A549 (cell line): ENCODE results near the gene ARF4. TPM values are rescaled to one million over a fixed set of nuclear protein-coding genes. Genes with fewer than 3 reads are reported as not detected.

Experiments
- CBX8 ChIP-seq: fragments of 200-600 bp; sonication (generic); IDR thresholded peaks from 2 replicates; pipeline ENCODE4 v1.6.1; 2016
- FOSB ChIP-seq: fragments of 250-450 bp; sonication (Bioruptor Pico); IDR thresholded peaks from 2 replicates; pipeline ENCODE4 v1.5.0; 2020; ENCODE audit warnings: mild to moderate bottlenecking, moderate library complexity
- GATA3 ChIP-seq: IDR thresholded peaks from 2 replicates; pipeline ENCODE4 v1.6.1; 2012; ENCODE audit warnings: borderline replicate concordance
- HEYL ChIP-seq: fragments of 250-450 bp; sonication (Bioruptor Pico); IDR thresholded peaks from 2 replicates; pipeline ENCODE4 v1.8.0; 2021; ENCODE audit warnings: mild to moderate bottlenecking, moderate library complexity
- HOXB5 ChIP-seq: fragments of 250-450 bp; sonication (Bioruptor Pico); IDR thresholded peaks from 2 replicates; pipeline ENCODE4 v1.5.0; 2020; ENCODE audit warnings: mild to moderate bottlenecking, moderate library complexity
- KDM5A ChIP-seq: fragments of 200-600 bp; sonication (generic); IDR thresholded peaks from 2 replicates; pipeline ENCODE4 v1.6.1; 2016; ENCODE audit warnings: antibody characterized with exemption, mild to moderate bottlenecking
- MAZ ChIP-seq: fragments of 150-350 bp; IDR thresholded peaks from 2 replicates; pipeline ENCODE4 v1.6.1; 2014; ENCODE audit warnings: antibody characterized with exemption, low read depth, low read length, borderline replicate concordance
- MYC ChIP-seq: IDR thresholded peaks from 2 replicates; pipeline ENCODE4 v1.6.1; 2012; ENCODE audit warnings: mild to moderate bottlenecking, inconsistent platforms, low read length, improper control_type of control experiment, borderline replicate concordance
- NFE2L2 ChIP-seq: fragments of 150-350 bp; conservative IDR thresholded peaks from 2 replicates; pipeline ENCODE4 v1.6.1; 2014; ENCODE audit warnings: low read length
- NPAS2 ChIP-seq: fragments of 250-450 bp; sonication (Bioruptor Pico); IDR thresholded peaks from 2 replicates; pipeline ENCODE4 v1.8.0; 2022; ENCODE audit warnings: mild to moderate bottlenecking, moderate library complexity, borderline replicate concordance
- PHF8 ChIP-seq: fragments of 200-600 bp; sonication (generic); IDR thresholded peaks from 2 replicates; pipeline ENCODE4 v1.6.1; 2016; ENCODE audit warnings: low read depth, mild to moderate bottlenecking, antibody characterized with exemption, moderate library complexity, borderline replicate concordance
- POLR2AphosphoS2 ChIP-seq: conservative IDR thresholded peaks from 2 replicates; pipeline ENCODE4 v1.6.1; 2012; ENCODE audit warnings: low read length, improper control_type of control experiment, inconsistent platforms
- RAD21 ChIP-seq, 2 experiments: fragments of >200 bp in 1 of 2; sonication (Bioruptor Twin) in 1 of 2; formaldehyde crosslinking in 1 of 2; IDR thresholded peaks in 1 of 2; conservative IDR thresholded peaks in 1 of 2; 2 replicates in 1 of 2; 3 replicates in 1 of 2; pipeline ENCODE4 v1.6.1; 2012 to 2018; ENCODE audit warnings: inconsistent platforms in 1 of 2
- RCOR1 ChIP-seq: fragments of 150-350 bp; IDR thresholded peaks from 2 replicates; pipeline ENCODE4 v1.6.1; 2014; ENCODE audit warnings: antibody characterized with exemption, low read length, low read depth
- RFX5 ChIP-seq: fragments of 450-650 bp; IDR thresholded peaks from 2 replicates; pipeline ENCODE4 v1.7.1; 2014; ENCODE audit warnings: antibody characterized with exemption, mild to moderate bottlenecking, moderate library complexity
- ZC3H11A ChIP-seq: fragments of 450-650 bp; IDR thresholded peaks from 2 replicates; pipeline ENCODE4 v1.6.1; 2014; ENCODE audit warnings: antibody characterized with exemption, mild to moderate bottlenecking
- ZNF302 ChIP-seq: fragments of 250-450 bp; sonication (Bioruptor Pico); IDR thresholded peaks from 2 replicates; pipeline ENCODE4 v1.9.0; 2021; ENCODE audit warnings: inconsistent platforms, mild to moderate bottlenecking, moderate library complexity
- ZSCAN20 ChIP-seq: fragments of 250-450 bp; sonication (Bioruptor Pico); IDR thresholded peaks from 2 replicates; pipeline ENCODE4 v1.8.0; 2022; ENCODE audit warnings: mild to moderate bottlenecking, moderate library complexity
- polyA plus RNA-seq, 4 experiments: library from polyadenylated mRNA; depleted of rRNA in 3 of 4; stranded (reverse); fragments of >200 nt; fragmentation: RNase III in 1 of 4; extraction: RNeasy Plus Mini Kit Qiagen cat#74134 plus additional on column Dnase treatment in 1 of 4; gene quantifications; 2 replicates in 3 of 4; 3 replicates in 1 of 4; pipeline ENCODE4 v1.2.3, GENCODE V29; 2011 to 2017
- TF ChIP-seq, protein P1 (sequence below): fragments of 200-600 bp; sonication (generic); IDR thresholded peaks from 2 replicates; pipeline ENCODE4 v1.6.1; 2016; ENCODE audit warnings: antibody characterized with exemption, mild to moderate bottlenecking, moderate library complexity
- TF ChIP-seq, protein P2 (sequence below): fragments of 250-450 bp; sonication (Bioruptor Pico); IDR thresholded peaks from 2 replicates; pipeline ENCODE4 v1.5.0; 2021; ENCODE audit warnings: mild to moderate bottlenecking, moderate library complexity, borderline replicate concordance
- TF ChIP-seq, protein P3 (sequence below): fragments of >200 bp; sonication (Bioruptor Twin); formaldehyde crosslinking; IDR thresholded peaks from 3 replicates; pipeline ENCODE4 v1.6.1; 2016
- TF ChIP-seq, protein P4 (sequence below): fragments of >200 bp; sonication (Bioruptor Twin); formaldehyde crosslinking; IDR thresholded peaks from 2 replicates; pipeline ENCODE4 v1.6.1; 2016

Gene ARF4
- polyA plus RNA-seq, 2 of the 4 experiments (the other 2 are of a cell fraction), result 129 to 262 TPM

DNA sequence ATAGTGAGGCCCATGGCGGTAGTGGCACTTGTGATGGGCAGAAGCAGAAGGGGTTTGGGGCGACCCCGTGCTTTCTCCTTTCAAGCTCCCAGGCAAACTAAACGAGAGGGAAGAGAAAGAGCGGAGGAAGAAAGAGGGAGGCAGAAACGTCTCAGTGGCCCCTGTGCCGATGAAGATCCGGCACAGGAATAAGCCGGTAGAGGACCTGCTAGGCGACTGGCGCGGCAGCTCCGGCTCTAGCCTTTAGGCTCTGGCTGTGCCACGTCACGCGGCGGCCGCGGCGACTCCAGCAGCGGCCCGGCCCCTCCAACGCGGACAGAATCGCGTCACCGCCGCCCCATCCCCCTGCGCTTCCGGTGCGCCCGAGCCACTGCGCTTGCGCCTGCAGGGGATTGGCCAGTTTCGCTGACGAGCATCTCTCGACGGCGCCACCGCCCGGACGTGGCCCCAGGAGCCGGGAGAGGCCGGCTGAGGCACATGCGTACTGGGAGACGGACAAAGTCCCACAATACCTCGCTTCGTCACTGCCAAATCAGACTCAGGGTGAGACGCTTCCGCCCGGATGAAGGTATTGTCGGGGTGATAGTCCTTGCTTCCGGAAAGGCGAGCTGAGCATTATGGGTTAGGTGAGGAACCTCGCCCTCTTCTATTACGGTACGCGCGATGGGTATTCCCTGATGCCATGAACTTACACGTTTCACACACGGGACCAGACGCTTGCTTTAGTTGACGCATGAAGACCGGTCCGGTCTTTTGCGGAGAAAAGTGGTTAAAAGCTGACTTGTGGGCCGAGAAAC lies at the start of gene ARF4 (continued):
- TF ChIP-seq MAZ, result peak; percentile 49; the same call in 1 of the 2 replicates
- TF ChIP-seq NPAS2 (CRISPR knock-in tag), result no peak
- TF ChIP-seq, protein P1, sequence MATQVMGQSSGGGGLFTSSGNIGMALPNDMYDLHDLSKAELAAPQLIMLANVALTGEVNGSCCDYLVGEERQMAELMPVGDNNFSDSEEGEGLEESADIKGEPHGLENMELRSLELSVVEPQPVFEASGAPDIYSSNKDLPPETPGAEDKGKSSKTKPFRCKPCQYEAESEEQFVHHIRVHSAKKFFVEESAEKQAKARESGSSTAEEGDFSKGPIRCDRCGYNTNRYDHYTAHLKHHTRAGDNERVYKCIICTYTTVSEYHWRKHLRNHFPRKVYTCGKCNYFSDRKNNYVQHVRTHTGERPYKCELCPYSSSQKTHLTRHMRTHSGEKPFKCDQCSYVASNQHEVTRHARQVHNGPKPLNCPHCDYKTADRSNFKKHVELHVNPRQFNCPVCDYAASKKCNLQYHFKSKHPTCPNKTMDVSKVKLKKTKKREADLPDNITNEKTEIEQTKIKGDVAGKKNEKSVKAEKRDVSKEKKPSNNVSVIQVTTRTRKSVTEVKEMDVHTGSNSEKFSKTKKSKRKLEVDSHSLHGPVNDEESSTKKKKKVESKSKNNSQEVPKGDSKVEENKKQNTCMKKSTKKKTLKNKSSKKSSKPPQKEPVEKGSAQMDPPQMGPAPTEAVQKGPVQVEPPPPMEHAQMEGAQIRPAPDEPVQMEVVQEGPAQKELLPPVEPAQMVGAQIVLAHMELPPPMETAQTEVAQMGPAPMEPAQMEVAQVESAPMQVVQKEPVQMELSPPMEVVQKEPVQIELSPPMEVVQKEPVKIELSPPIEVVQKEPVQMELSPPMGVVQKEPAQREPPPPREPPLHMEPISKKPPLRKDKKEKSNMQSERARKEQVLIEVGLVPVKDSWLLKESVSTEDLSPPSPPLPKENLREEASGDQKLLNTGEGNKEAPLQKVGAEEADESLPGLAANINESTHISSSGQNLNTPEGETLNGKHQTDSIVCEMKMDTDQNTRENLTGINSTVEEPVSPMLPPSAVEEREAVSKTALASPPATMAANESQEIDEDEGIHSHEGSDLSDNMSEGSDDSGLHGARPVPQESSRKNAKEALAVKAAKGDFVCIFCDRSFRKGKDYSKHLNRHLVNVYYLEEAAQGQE, result no peak
- no peak for TF ChIP-seq RCOR1
- TF ChIP-seq PHF8, result peak; percentile 96; the same call in 1 of the 2 replicates
- TF ChIP-seq, protein P2, sequence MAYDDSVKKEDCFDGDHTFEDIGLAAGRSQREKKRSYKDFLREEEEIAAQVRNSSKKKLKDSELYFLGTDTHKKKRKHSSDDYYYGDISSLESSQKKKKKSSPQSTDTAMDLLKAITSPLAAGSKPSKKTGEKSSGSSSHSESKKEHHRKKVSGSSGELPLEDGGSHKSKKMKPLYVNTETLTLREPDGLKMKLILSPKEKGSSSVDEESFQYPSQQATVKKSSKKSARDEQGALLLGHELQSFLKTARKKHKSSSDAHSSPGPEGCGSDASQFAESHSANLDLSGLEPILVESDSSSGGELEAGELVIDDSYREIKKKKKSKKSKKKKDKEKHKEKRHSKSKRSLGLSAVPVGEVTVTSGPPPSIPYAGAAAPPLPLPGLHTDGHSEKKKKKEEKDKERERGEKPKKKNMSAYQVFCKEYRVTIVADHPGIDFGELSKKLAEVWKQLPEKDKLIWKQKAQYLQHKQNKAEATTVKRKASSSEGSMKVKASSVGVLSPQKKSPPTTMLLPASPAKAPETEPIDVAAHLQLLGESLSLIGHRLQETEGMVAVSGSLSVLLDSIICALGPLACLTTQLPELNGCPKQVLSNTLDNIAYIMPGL (CRISPR knock-in tag), result no peak
- no peak for TF ChIP-seq KDM5A
- TF ChIP-seq NFE2L2, result no peak
- no peak for TF ChIP-seq CBX8
- TF ChIP-seq MYC, result no peak
- TF ChIP-seq GATA3, result no peak; the same call in 1 of the 2 replicates
- no peak for TF ChIP-seq ZSCAN20 (CRISPR knock-in tag)
- TF ChIP-seq, protein P3, sequence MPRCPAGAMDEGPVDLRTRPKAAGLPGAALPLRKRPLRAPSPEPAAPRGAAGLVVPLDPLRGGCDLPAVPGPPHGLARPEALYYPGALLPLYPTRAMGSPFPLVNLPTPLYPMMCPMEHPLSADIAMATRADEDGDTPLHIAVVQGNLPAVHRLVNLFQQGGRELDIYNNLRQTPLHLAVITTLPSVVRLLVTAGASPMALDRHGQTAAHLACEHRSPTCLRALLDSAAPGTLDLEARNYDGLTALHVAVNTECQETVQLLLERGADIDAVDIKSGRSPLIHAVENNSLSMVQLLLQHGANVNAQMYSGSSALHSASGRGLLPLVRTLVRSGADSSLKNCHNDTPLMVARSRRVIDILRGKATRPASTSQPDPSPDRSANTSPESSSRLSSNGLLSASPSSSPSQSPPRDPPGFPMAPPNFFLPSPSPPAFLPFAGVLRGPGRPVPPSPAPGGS, result peak; percentile 59; the same call in 2 of the 3 replicates
- 0 out of 2 replicates have a peak, but pooled peaks have one; percentile 26 for TF ChIP-seq RFX5
- TF ChIP-seq, protein P4, sequence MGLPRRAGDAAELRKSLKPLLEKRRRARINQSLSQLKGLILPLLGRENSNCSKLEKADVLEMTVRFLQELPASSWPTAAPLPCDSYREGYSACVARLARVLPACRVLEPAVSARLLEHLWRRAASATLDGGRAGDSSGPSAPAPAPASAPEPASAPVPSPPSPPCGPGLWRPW, result no peak
- no peak for TF ChIP-seq HEYL
- TF ChIP-seq HOXB5, result 0 out of 2 replicates have a peak, but pooled peaks have one; percentile 61
- no peak for TF ChIP-seq ZC3H11A
- no peak for TF ChIP-seq RAD21 (conservative IDR thresholded peaks at IDR 0.05 in 1 of 2, IDR thresholded peaks at IDR 0.05 in 1 of 2)
- no peak for TF ChIP-seq ZNF302
- TF ChIP-seq FOSB (CRISPR knock-in tag), result 0 out of 2 replicates have a peak, but pooled peaks have one; percentile 50
- TF ChIP-seq POLR2AphosphoS2, result no peak
